ENCODE data around the gene BROX.

The BROX gene

DNA sequence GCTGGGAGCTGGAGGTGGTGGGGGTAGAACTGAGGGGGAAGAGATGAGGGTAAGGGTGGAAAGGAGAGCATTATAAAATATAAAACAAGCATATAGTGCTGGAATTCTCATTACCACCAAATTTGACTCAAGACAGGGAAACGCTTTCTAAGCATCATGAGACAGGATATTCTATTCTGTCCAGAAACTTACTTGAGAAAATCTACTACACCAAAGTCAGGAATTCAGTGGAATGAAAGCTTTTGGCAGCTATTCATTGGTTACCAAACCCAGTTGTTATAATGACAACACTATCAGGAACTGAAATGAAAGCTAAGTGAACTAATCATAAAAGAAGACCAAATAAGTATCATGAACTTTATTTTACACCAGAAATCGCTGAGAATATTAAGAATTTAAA is 14.5 kb upstream of the BROX start:
- no peak overlapping the region for H3K4me3 ChIP-seq (ENCODE audit: insufficient read depth, low read length, poor library complexity, severe bottlenecking)
- H3F3A ChIP-seq (ENCODE audit: insufficient read depth) = no peaks in the 10 kb centered on the region
- no peaks in the 10 kb centered on the region for H3K27me3 ChIP-seq (ENCODE audit: low read length)
- TF ChIP-seq CTCF (IDR thresholded peaks at IDR 0.05; ENCODE audit: insufficient read depth, low read length, poor library complexity, severe bottlenecking) (no peak), EZH2phosphoT487 (conservative IDR thresholded peaks at IDR 0.05; ENCODE audit: low read length) (no peak)
- H3K9me3 ChIP-seq (ENCODE audit: insufficient read depth, low read length) = no peaks in the 10 kb centered on the region
- H4K20me1 ChIP-seq (ENCODE audit: low read depth, low read length) = no peaks in the 10 kb centered on the region
- no peaks in the 10 kb centered on the region for H3K9me2 ChIP-seq (replicated peaks; ENCODE audit: insufficient read depth, low read length)
- no peaks in the 10 kb centered on the region for H3K79me2 ChIP-seq (ENCODE audit: insufficient read depth, low read length)
- no peak overlapping the region for H2AFZ ChIP-seq (ENCODE audit: low read depth, low read length, severe bottlenecking)
- peaks cover 4% of the 10 kb centered on the region; the same call in 1 of the 2 replicates for H3K36me3 ChIP-seq (ENCODE audit: low read length)
- no peak overlapping the region for H3K4me2 ChIP-seq (ENCODE audit: low read depth, low read length, poor library complexity, severe bottlenecking)
- no peak overlapping the region for H3K9ac ChIP-seq (ENCODE audit: low read length)
- H3K27ac ChIP-seq (ENCODE audit: low read depth, low read length) = no peak overlapping the region

GRCh38 chr1:222702210-222702609 is 10.2 kb upstream of the BROX start:
- H3K79me2 ChIP-seq (ENCODE audit: insufficient read depth, low read length) = peaks cover 16% of the 10 kb centered on the region; the same call in 1 of the 2 replicates
- H4K20me1 ChIP-seq (ENCODE audit: low read depth, low read length) = no peaks in the 10 kb centered on the region
- H3F3A ChIP-seq (ENCODE audit: insufficient read depth) = no peaks in the 10 kb centered on the region
- no peak overlapping the region for H2AFZ ChIP-seq (ENCODE audit: low read depth, low read length, severe bottlenecking)
- TF ChIP-seq CTCF (IDR thresholded peaks at IDR 0.05; ENCODE audit: insufficient read depth, low read length, poor library complexity, severe bottlenecking) (no peak), EZH2phosphoT487 (conservative IDR thresholded peaks at IDR 0.05; ENCODE audit: low read length) (no peak)
- peaks cover 4% of the 10 kb centered on the region; the same call in 1 of the 2 replicates for H3K36me3 ChIP-seq (ENCODE audit: low read length)
- H3K27me3 ChIP-seq (ENCODE audit: low read length) = no peaks in the 10 kb centered on the region
- H3K9me2 ChIP-seq (replicated peaks; ENCODE audit: insufficient read depth, low read length) = no peaks in the 10 kb centered on the region
- no peak overlapping the region for H3K9ac ChIP-seq (ENCODE audit: low read length)
- H3K9me3 ChIP-seq (ENCODE audit: insufficient read depth, low read length) = no peaks in the 10 kb centered on the region
- no peak overlapping the region for H3K27ac ChIP-seq (ENCODE audit: low read depth, low read length)
- H3K4me2 ChIP-seq (ENCODE audit: low read depth, low read length, poor library complexity, severe bottlenecking) = no peak overlapping the region
- H3K4me3 ChIP-seq (ENCODE audit: insufficient read depth, low read length, poor library complexity, severe bottlenecking) = no peak overlapping the region

- no peak overlapping the region for H3K4me2 ChIP-seq (ENCODE audit: low read depth, low read length, poor library complexity, severe bottlenecking)
- no peaks in the 10 kb centered on the region for H3K27me3 ChIP-seq (ENCODE audit: low read length)
- H3K36me3 ChIP-seq (ENCODE audit: low read length) = peaks cover 4% of the 10 kb centered on the region; the same call in 1 of the 2 replicates
- no peaks in the 10 kb centered on the region for H3K9me3 ChIP-seq (ENCODE audit: insufficient read depth, low read length)
- H3K79me2 ChIP-seq (ENCODE audit: insufficient read depth, low read length) = peaks cover 16% of the 10 kb centered on the region; the same call in 1 of the 2 replicates
- no peak overlapping the region for H3K27ac ChIP-seq (ENCODE audit: low read depth, low read length)
- H3K9ac ChIP-seq (ENCODE audit: low read length) = no peak overlapping the region
- no peaks in the 10 kb centered on the region for H3K9me2 ChIP-seq (replicated peaks; ENCODE audit: insufficient read depth, low read length)
- TF ChIP-seq CTCF (IDR thresholded peaks at IDR 0.05; ENCODE audit: insufficient read depth, low read length, poor library complexity, severe bottlenecking) (no peak), EZH2phosphoT487 (conservative IDR thresholded peaks at IDR 0.05; ENCODE audit: low read length) (no peak)
- H4K20me1 ChIP-seq (ENCODE audit: low read depth, low read length) = no peaks in the 10 kb centered on the region
- H3F3A ChIP-seq (ENCODE audit: insufficient read depth) = no peaks in the 10 kb centered on the region
- no peak overlapping the region for H2AFZ ChIP-seq (ENCODE audit: low read depth, low read length, severe bottlenecking)
- H3K4me3 ChIP-seq (ENCODE audit: insufficient read depth, low read length, poor library complexity, severe bottlenecking) = no peak overlapping the region
These were observed 8.1 kb upstream of the BROX start for GRCh38 chr1:222704260-222704659.
